VCaP (cell line): Measurements from ENCODE around the gene KCNIP3.
"Not testable (repeated sequence)": the region's sequence is repeated elsewhere in the genome, so short reads cannot be mapped to it uniquely, and the experiment has no call there.

Experiments used
- H3K27ac ChIP-seq: fragments of 450-650 bp; 2 replicates; pipeline ENCODE4 v1.5.1; 2017
- TF ChIP-seq, protein P1 (sequence below): fragments of 450-650 bp; conservative IDR thresholded peaks from 2 replicates; pipeline ENCODE4 v1.5.1; 2017; ENCODE audit warnings: mild to moderate bottlenecking, moderate library complexity

KCNIP3 gene

DNA sequence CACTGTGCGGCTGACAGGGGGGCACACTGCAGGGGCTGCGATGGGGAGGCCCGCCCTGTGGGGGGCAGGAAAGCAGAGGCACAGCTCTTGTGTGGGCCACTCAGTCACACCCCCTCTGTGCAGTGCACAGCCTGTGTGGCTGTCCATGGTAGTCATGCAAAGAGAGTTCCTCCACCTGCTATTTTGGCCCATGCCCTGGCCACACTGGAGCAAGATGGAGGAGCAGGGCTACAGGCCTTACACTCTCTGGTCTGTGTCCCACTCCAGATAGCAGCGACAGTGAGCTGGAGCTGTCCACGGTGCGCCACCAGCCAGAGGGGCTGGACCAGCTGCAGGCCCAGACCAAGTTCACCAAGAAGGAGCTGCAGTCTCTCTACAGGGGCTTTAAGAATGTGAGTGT is 76.9 kb downstream of the KCNIP3 start:
- H3K27ac ChIP-seq, result no peak overlapping the region
- TF ChIP-seq, protein P1, sequence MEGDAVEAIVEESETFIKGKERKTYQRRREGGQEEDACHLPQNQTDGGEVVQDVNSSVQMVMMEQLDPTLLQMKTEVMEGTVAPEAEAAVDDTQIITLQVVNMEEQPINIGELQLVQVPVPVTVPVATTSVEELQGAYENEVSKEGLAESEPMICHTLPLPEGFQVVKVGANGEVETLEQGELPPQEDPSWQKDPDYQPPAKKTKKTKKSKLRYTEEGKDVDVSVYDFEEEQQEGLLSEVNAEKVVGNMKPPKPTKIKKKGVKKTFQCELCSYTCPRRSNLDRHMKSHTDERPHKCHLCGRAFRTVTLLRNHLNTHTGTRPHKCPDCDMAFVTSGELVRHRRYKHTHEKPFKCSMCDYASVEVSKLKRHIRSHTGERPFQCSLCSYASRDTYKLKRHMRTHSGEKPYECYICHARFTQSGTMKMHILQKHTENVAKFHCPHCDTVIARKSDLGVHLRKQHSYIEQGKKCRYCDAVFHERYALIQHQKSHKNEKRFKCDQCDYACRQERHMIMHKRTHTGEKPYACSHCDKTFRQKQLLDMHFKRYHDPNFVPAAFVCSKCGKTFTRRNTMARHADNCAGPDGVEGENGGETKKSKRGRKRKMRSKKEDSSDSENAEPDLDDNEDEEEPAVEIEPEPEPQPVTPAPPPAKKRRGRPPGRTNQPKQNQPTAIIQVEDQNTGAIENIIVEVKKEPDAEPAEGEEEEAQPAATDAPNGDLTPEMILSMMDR, result no peak

DNA sequence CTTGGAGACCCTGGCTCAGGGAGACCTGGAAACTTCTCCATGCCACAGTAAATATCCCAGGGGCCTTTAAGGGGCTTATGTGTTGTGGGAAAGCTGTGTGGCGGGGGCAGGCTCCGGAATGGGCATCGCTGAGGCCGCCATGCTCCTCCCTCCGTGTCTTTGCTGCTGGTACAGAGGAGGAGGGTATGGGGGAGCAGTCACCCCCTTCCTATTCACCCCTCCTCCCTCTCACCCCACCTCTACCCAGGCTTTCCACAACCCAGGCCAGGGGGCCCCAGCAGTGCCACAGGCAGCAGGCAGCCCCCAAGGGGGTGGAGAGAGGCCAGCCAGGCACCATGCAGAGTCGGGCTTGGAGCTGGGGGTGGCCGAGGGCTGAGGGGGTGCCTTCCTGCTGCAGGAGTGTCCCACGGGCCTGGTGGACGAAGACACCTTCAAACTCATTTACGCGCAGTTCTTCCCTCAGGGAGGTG is 77.3 kb downstream of the KCNIP3 start:
- TF ChIP-seq, protein P1, result no peak
- no peak overlapping the region for H3K27ac ChIP-seq

DNA sequence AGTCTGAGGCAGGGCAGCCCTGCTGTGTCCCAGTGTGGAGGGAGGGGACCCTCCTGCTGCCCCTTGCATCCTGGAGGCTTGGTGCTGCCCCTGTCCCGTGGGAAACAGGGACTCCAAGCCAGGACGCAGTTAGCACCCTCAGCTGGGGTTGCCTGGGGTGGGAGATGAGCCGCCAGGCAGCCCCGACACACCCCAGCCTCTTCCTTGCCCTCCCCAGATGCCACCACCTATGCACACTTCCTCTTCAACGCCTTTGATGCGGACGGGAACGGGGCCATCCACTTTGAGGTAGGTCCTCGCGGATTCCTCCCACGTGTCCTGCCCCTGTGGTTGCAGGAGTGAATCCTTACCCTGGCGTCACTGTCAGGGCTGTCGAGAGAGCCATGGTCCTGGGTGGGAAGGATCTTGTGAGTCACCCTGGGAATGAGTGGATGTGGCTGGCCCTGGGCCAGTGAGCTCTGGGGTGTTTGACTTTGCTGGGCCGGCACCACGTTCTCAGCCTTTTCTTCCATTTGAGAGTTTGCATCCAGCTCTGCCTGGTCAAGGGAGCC is 77.8 kb downstream of the KCNIP3 start:
- TF ChIP-seq, protein P1, result no peak
- H3K27ac ChIP-seq, result no peak overlapping the region

DNA sequence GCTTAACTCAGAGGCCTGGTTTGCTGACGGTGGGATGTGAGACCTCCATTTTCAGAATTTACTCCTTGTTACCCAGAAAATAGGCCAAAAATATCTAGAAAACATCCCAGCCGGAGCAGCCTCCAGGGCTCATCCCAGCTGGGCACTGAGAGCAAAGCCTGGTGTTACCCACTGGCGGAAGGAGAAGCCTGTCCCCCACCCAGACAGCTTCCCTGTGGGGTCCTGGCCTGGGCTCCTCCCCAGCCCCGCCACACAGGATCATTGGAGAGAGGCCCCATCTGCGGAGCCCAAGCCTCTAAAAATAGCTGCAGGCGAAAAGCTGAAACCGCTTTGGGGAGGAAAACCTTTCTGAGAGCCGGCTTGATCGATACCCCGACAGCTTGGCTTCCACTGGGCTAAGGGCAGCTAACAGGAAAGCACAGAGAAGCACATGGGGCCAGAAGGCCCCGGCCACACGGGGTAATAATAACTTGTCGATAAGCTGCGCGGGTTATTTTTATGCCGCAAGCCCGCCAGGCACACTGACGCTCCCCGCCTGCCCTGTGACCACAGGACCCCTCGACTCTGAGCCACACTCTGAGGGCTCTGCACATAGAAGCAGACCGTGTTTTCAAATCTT is 78.5 kb downstream of the KCNIP3 start:
- TF ChIP-seq, protein P1, result no peak
- no peak overlapping the region for H3K27ac ChIP-seq

DNA sequence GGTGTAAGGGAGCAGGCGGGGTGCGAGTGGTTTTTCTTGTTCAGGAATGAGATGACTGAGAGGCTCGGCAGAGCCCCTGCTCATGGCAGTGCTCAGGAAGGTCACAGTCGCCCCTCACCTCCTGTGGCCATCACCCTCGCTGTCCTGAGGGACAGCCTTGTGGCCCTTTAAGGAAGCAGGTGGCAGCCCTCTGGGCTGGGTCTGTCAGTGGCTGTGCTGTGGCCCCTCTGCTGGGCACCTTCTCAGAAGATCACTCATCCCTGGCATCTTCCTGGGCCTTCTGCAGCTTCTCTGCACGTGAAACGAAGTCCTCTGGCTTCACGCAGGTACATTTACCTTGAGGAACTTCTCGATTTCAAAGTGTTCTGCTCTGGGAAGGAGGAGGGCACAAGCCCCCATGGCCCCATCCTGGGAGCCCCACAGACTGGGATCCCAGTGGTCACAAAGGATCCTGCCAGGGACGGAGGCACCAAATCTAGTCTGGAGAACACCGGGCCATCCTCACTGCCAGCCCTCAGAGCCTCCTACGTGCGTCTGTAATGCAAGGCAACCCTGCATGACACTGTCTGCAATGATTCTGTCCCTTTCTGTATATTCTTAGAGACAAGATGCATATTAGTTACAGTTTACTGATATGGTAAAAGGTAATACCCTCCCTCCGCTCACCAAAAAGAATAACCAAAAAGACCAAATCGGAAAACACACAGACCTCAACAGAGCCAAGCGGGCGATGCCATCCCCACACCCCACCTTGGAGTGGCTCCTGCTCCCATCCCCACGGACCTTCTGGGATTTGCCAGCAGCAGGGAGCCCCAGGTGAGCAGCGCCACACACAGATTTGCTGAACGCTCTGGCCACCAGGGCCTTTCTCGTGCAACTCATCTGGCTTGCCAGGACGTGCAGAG is 79.4 kb downstream of the KCNIP3 start:
- no peak overlapping the region for H3K27ac ChIP-seq
- TF ChIP-seq, protein P1, result no peak

DNA sequence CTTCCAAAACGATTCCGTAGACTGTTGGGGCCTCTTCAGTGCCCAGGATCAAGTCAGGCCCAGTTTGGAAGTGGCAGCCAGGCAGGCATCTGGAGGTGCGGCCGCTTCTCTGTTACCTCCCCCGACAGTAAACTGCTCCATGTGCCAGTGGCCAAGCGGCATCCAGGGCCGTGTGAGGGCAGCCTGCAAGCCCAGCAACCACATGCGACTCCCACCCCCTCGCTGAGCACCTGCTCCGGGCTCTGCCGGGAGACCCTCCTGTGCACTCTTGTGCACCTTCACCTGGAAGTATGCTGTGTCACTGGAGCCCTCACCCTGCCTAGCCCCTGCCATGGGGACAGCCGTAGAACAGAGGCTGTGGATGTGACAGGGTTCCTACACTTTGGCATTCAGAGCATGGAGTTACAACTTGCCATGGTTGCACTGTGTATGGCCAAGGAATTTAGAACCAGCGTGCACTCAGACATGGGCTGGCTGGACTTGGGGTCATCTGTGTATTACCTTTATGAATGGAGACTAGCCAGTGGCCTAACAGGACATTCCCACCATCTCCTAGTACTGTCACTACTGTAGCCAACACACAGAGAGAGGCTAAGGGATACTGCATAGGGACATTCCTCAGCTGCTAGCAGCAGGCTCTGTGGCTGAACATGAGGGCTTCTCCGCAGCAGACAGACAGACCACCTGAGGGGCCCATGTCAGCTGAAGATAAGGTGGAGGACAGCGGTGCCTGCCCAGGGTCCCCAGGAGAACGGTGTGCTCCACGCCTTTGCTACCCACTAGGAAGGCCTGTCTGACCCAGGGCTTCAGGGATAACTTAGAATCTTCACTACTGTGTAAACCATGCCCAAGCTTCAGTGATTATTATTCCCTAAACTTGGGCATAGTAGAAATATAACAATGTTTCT is 80.3 kb downstream of the KCNIP3 start:
- TF ChIP-seq, protein P1, result no peak
- H3K27ac ChIP-seq, result no peak overlapping the region

DNA sequence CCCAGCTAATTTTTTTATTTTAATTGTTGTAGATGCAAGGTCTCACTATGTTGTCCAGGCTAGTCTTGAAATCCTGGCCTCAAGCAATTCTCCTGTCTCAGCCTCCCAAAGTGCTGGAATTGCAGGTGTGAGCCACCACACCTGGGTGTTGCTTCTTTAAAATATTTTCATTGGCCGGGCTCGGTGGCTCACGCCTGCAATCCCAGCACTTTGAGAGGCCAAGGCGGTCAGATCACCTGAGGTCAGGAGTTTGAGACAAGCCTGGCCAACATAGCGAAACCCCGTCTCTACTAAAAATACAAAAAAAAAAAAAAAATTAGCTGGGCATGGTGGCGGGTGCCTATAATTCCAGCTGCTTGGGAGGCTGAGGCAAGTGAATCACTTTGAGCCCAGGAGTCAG is 81.1 kb downstream of the KCNIP3 start:
- not testable (repeated sequence) for H3K27ac ChIP-seq
